GM12892 (cell line): ENCODE results near the gene KLHL20.

Source experiments
- POLR2A ChIP-seq: IDR thresholded peaks from 2 replicates; pipeline ENCODE4 v1.6.1; 2011; ENCODE audit warnings: low read depth, low read length, control low read depth
- POLR2AphosphoS5 ChIP-seq: IDR thresholded peaks from 2 replicates; pipeline ENCODE4 v1.6.1; 2011; ENCODE audit warnings: low read depth, low read length, control low read depth
- TAF1 ChIP-seq: IDR thresholded peaks from 2 replicates; pipeline ENCODE4 v1.6.1; 2011; ENCODE audit warnings: low read depth, mild to moderate bottlenecking, control low read depth, low read length, borderline replicate concordance

GRCh38 chr1:173693238-173693637 is 21.5 kb upstream of the KLHL20 start:
- TF ChIP-seq POLR2AphosphoS5 (no peak), POLR2A (no peak), TAF1 (no peak)
